HTERT RPE-1 (cell line): ENCODE data around the gene INSIG1.

ENCODE experiments used
- in situ Hi-C: fragments of 300-500 bp; cut with MboI; formaldehyde crosslinking; loops from 4 replicates; pipeline ENCODE4 v1.14.3; 2020; ENCODE audit warnings: low sequenced_read_pairs

Gene INSIG1

GRCh38 chr7:155284496-155285274 lies 13.0 kb upstream of the INSIG1 start:
- in situ Hi-C loops, result no loop called here

- in situ Hi-C loops, result no loop called here
These were observed 12.3 kb upstream of the INSIG1 start for GRCh38 chr7:155285423-155285822.

GRCh38 chr7:155285833-155286232 lies 11.8 kb upstream of the INSIG1 start:
- in situ Hi-C loops, result no loop called here

GRCh38 chr7:155286686-155287085 lies 11.0 kb upstream of the INSIG1 start:
- in situ Hi-C loops, result no loop called here

GRCh38 chr7:155287284-155287935 lies 10.3 kb upstream of the INSIG1 start:
- in situ Hi-C loops, result no loop called here

GRCh38 chr7:155288055-155288454 lies 9.6 kb upstream of the INSIG1 start:
- in situ Hi-C loops, result no loop called here

- in situ Hi-C loops, result no loop called here
These were observed 8.6 kb upstream of the INSIG1 start for GRCh38 chr7:155289107-155289506.

GRCh38 chr7:155289949-155290501 lies 7.7 kb upstream of the INSIG1 start:
- in situ Hi-C loops, result no loop called here

GRCh38 chr7:155291045-155291530 lies 6.6 kb upstream of the INSIG1 start:
- in situ Hi-C loops, result no loop called here

GRCh38 chr7:155291729-155292128 lies 5.9 kb upstream of the INSIG1 start:
- in situ Hi-C loops, result no loop called here

GRCh38 chr7:155292680-155293226 lies 4.9 kb upstream of the INSIG1 start:
- in situ Hi-C loops, result no loop called here

- in situ Hi-C loops, result no loop called here
These were observed 3.8 kb upstream of the INSIG1 start for GRCh38 chr7:155293721-155294510.

GRCh38 chr7:155294511-155294778 lies 3.2 kb upstream of the INSIG1 start:
- in situ Hi-C loops, result no loop called here

- in situ Hi-C loops, result no loop called here
These were observed 2.2 kb upstream of the INSIG1 start for GRCh38 chr7:155295511-155295910.

GRCh38 chr7:155296006-155296787 lies 1.5 kb upstream of the INSIG1 start:
- in situ Hi-C loops, result no loop called here

- in situ Hi-C loops, result no loop called here
These were observed 726 bp upstream of the INSIG1 start for GRCh38 chr7:155296788-155297516.

GRCh38 chr7:155298288-155298833 lies 683 bp downstream of the INSIG1 start:
- in situ Hi-C loops, result no loop called here

- in situ Hi-C loops, result no loop called here
These were observed 1.3 kb downstream of the INSIG1 start for GRCh38 chr7:155298834-155299534.
